Fibroblast of lung (primary cell): ENCODE measurements around the gene EMX2.

Experiments used
- EZH2 ChIP-seq: IDR thresholded peaks from 2 replicates; pipeline ENCODE4 v1.5.1; 2012; ENCODE audit warnings: low read length, control low read depth, mild to moderate bottlenecking; ENCODE audit errors: missing control alignments
- TF ChIP-seq, protein P1 (sequence below), 2 donors: IDR thresholded peaks in 1 of 2; conservative IDR thresholded peaks in 1 of 2; 1 replicate in 1 of 2; 2 replicates in 1 of 2; pipeline ENCODE4 v1.5.1; 2011 to 2012; ENCODE audit warnings: low read length in 2 of 2, control low read depth in 1 of 2, inconsistent platforms in 1 of 2, low read depth in 1 of 2, mild to moderate bottlenecking in 1 of 2

DNA sequence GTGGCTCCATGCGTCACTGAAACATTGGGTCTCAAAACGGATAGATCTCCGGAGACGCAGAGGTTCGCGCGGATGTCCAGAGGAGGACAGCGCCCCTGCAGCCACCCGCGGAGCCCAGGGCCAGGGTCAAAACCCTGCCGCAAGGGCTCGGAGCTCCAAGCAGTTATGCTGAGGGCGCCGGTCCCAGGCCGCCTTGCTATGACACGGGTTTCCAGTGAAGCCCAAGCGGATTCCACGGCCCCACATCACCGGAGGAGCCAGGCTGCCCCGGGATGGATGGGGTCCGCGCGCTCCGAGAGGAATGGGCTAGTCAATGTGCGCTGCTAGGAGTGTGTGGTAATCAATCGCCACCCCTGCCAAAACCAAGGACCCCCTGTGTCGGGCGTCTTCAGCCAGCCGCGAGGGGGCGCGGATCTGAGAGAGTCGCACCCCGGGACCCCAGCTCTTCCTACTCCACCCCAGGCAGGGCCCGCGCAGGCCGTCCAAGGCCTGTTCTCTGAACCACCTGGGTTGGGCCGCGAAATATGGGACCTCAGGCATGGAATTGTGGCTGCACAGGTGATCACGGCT lies 5.6 kb upstream of the EMX2 start:
- TF ChIP-seq, protein P1, sequence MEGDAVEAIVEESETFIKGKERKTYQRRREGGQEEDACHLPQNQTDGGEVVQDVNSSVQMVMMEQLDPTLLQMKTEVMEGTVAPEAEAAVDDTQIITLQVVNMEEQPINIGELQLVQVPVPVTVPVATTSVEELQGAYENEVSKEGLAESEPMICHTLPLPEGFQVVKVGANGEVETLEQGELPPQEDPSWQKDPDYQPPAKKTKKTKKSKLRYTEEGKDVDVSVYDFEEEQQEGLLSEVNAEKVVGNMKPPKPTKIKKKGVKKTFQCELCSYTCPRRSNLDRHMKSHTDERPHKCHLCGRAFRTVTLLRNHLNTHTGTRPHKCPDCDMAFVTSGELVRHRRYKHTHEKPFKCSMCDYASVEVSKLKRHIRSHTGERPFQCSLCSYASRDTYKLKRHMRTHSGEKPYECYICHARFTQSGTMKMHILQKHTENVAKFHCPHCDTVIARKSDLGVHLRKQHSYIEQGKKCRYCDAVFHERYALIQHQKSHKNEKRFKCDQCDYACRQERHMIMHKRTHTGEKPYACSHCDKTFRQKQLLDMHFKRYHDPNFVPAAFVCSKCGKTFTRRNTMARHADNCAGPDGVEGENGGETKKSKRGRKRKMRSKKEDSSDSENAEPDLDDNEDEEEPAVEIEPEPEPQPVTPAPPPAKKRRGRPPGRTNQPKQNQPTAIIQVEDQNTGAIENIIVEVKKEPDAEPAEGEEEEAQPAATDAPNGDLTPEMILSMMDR (conservative IDR thresholded peaks at IDR 0.05 in 1 of 2, IDR thresholded peaks at IDR 0.05 in 1 of 2; ENCODE audit: low read depth in 1 of 2, low read length in 2 of 2): no peak
- TF ChIP-seq EZH2: no peak
